ENCODE results near the gene PLPP3.

PLPP3 gene

GRCh38 chr1:56456435-56457101, 122.8 kb downstream of the PLPP3 start:
- DNase-seq: no peak

GRCh38 chr1:56453417-56454078, 125.8 kb downstream of the PLPP3 start:
- DNase-seq: no peak

GRCh38 chr1:56453016-56453415, 126.3 kb downstream of the PLPP3 start:
- DNase-seq: no peak

DNA sequence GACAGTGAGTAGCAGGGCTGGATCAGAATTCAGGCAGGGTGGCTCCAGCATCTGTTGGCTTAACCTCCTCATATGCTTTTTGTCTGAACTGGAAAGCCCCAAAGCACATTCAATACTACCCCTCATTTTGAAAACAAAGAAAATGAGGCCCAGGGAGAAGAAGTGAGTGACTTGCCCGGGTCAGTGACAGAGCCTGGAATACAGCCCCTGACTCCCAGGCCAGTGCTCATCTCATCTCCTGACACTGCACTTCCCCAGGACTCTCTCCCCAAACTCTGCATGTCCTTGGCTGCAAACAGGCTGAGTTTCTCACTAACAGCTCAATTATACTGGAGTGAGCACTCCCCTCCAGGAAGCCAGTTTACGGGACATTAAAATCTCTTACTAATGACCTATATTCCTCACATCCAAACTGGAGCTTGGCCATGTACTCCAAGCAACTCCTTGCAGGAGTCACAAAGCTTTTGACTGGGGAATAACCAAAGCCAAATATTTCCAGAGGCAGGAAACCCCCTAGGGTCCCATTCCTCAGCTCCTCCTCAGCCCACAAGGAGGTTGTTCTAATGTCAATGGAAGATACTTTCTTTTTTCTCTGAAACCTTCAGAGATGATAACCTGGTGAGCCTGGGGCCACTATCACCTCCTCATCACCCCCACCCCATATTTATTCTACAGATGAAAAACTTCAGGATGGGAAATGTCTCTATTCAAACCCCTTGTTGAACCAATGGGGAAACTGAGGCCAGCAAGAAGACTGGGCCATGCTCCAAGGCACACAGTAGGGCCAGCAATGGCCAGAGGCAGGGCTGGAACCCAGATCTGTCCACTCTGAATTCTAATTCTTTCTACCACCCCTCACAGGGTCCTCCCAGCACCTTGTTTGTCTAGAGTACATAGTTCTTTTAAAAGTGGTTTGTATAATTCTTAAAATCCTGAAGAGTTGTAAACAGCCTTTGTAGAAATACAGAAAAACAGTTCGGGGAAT, 127.0 kb downstream of the PLPP3 start:
- DNase-seq: no peak

DNA sequence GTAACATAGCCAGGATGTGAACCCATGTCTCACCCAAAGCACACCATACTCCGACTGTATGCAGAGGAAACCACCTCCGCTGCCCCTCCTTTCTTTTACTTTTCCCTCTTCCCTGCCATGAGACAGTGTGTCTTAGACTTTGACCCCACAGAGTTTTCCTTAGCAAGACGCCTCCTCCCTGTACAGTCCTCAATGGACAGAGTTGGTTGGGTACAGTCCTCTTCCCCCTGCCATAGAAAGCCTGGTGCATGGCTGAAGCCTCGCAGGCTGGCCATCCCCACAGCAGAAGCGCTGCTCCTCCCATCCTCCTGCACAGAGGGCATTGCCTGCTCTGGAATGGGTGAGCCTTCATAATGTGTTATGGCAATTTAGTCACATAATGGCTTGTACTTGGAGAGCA, 127.9 kb downstream of the PLPP3 start:
- DNase-seq: no peak

GRCh38 chr1:56450004-56450666, 129.2 kb downstream of the PLPP3 start:
- no peak for DNase-seq

- DNase-seq: no peak
These were observed 130.6 kb downstream of the PLPP3 start for GRCh38 chr1:56448529-56449300.

DNA sequence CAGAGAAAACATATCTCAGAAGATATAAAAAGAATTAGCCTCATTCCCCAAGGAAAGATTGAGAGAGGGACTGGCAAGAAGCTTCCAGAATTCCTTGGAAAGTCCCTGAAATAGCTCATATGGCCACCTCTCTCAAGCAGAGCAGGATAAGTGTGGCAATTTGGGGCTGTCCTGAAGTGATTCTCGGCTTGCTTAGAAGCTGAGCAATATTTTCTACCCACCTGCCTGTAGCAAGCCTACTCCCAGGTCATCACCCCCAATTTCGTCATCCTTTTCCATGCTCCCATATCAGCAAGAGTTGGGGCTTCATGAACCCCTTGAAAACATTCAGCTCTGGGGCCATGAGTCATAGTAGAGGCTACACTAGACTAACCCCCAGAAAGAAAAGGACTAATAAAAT, 131.5 kb downstream of the PLPP3 start:
- no peak for DNase-seq

- DNase-seq: no peak
These were observed 132.7 kb downstream of the PLPP3 start for GRCh38 chr1:56446531-56447098.

DNA sequence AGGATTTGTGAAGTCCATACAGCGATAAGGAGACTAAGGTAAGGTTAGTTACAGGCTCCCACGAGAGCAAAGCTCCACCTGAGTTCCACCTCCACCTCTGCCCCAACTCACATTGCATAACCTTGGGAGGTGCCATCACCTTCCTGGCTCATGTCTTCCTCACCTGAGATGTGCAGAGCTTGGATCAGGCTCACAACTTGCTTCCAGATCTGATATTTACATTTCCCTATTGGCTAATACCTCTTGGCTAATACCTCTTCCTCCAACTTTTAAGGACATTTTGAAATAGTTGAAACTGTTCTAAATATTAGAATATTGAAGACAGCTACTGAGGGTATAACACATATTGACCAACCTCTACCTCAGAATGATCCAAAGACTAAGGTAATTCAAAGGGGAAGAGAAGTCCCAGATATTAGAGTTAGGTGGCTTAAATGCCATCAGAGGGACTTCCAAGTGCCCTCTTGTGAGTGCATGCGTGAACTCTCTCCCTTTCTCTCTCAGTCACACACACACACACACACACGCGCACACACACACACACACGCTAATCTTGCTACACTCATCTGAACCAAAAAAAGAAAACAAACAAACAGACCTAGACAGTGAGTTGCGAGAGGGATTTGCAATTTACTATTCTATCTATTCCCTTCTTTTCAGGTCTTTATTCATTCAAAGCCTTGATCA, 134.3 kb downstream of the PLPP3 start:
- no peak for DNase-seq
